Measurements from ENCODE around the gene TTN.

- TF ChIP-seq CTCF (IDR thresholded peaks at IDR 0.05): no peak
- TF ChIP-seq POLR2A (IDR thresholded peaks at IDR 0.05): no peak
- TF ChIP-seq EP300 (IDR thresholded peaks at IDR 0.05): no peak
- no peak for TF ChIP-seq POLR2AphosphoS5 (IDR thresholded peaks at IDR 0.05)
Measured at GRCh38 chr2:178568227-178568626, 239.0 kb downstream of the TTN start.

All from suprapubic skin (tissue), 4 donors.